ENCODE data around the gene NRG3. TPM values are rescaled to one million over a fixed set of nuclear protein-coding genes. Genes with fewer than 3 reads are reported as not detected.

Gene NRG3
- total RNA-seq, 2 experiments from 2014 or later = not detected

DNA sequence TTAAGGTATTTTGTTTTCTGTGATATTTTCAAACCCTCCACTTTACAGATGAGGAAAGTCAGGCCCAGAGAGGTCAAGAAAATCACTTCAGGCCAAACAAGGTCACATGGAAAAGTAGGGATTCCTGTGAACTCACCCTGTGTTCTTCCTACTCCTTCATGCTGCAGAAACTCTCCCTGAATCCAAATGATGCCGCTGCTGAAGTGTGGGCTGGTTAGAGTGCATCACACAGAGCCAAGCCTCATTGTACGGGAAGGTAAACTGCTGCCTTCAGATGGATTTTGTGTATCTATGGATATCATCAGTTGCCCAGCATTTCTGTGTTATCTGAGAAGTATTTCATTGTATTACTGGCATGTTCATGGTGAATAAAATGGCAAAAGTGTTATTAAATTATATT is 75.4 kb downstream of the NRG3 start:
- H3K4me3 Mint-ChIP-seq = no peak overlapping the region

GRCh38 chr10:81953420-81953819 is 78.4 kb downstream of the NRG3 start:
- CTCF ChIA-PET = no interaction called here
- ATAC-seq = no peak
- Mint-ChIP-seq H3K4me1 (no peaks in the 10 kb centered on the region), H3K27ac (no peak overlapping the region), H3K36me3 (no peaks in the 10 kb centered on the region), H3K9me3 (ENCODE audit: low read depth) (peaks cover 6% of the 10 kb centered on the region), H3K4me3 (no peak overlapping the region), H3K27me3 (no peaks in the 10 kb centered on the region)
- DNase-seq = no peak

More for the DNA sequence above, 75.4 kb downstream of the NRG3 start:
- Mint-ChIP-seq H3K9me3 (ENCODE audit: low read depth) (peaks cover 11% of the 10 kb centered on the region), H3K4me1 (no peaks in the 10 kb centered on the region), H3K36me3 (no peaks in the 10 kb centered on the region), H3K27me3 (no peaks in the 10 kb centered on the region), H3K27ac (no peak overlapping the region)
- no peak for ATAC-seq
- CTCF ChIA-PET = no interaction called here
- DNase-seq = no peak

DNA sequence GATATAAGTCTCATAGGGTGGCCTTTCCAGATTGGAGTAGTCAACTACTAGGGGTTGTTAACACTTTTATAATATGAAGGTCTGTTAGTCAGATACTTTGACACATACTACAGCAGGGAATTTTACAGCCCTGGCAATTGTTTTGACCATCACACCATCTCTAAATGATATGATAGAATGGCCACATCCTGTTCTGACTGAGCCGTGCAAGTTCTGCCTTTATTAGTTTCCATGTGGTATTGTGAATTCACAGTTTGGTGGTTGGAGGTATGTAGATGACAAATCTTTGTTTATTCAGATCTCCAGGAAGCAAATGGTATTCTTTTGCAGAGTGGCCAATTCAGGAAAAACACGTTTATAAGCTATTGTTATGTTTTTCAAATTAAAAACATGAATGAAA is 83.0 kb downstream of the NRG3 start:
- Mint-ChIP-seq H3K27ac (no peak overlapping the region), H3K4me1 (no peaks in the 10 kb centered on the region), H3K4me3 (no peak overlapping the region), H3K27me3 (no peaks in the 10 kb centered on the region), H3K9me3 (ENCODE audit: low read depth) (peaks cover 1% of the 10 kb centered on the region), H3K36me3 (no peaks in the 10 kb centered on the region)
- ATAC-seq (no peak), DNase-seq (no peak)
- CTCF ChIA-PET = no interaction called here

DNA sequence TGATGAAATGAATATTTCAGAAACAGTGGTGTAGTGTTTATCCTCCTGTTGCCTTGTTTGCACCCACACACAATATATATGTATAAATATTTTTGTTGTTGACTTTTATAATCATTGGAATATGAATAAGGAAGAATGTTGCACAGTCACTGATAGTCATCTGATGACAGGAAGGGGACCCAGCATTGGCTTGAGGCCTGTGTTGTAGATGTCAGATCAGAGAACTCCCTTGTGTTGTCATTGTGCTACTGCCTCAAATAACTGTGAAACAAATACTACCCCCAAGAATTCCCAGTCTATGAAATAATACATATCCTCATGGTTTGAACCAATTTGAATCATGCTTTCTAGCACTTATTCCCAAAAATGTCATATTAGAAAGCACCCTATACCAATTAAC is 84.0 kb downstream of the NRG3 start:
- ATAC-seq (no peak), DNase-seq (no peak)
- H3K36me3 Mint-ChIP-seq = no peaks in the 10 kb centered on the region
- CTCF ChIA-PET = no interaction called here
- no peak overlapping the region for H3K4me3 Mint-ChIP-seq
- peaks cover 7% of the 10 kb centered on the region for H3K9me3 Mint-ChIP-seq (ENCODE audit: low read depth)
- H3K27ac Mint-ChIP-seq = no peak overlapping the region
- no peaks in the 10 kb centered on the region for H3K4me1 Mint-ChIP-seq
- no peaks in the 10 kb centered on the region for H3K27me3 Mint-ChIP-seq

GRCh38 chr10:81961451-81962184 is 86.6 kb downstream of the NRG3 start:
- no peaks in the 10 kb centered on the region for H3K4me1 Mint-ChIP-seq
- DNase-seq (no peak), ATAC-seq (no peak)
- CTCF ChIA-PET = no interaction called here
- no peak overlapping the region for H3K4me3 Mint-ChIP-seq
- H3K27me3 Mint-ChIP-seq = no peaks in the 10 kb centered on the region
- H3K9me3 Mint-ChIP-seq (ENCODE audit: low read depth) = peaks cover 7% of the 10 kb centered on the region
- H3K36me3 Mint-ChIP-seq = no peaks in the 10 kb centered on the region
- no peak overlapping the region for H3K27ac Mint-ChIP-seq

DNA sequence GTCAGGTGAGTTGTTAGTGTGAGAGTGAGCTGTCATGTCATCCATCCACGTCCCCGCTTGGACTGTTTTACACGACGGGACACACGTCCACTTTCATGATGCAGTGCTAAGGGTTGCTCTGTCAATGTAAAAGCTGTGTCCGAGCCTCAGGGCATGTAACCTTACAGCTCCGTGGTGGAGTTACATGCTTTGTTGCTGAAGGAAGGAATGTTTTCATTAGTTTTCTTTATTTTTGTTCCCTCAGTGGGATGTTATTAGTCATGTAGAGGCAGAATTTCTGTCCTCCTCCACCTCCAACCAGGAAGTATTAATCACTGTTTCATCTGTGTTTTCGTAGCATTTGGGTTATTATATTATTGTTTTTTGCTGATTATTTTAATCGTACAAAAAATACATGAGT is 88.6 kb downstream of the NRG3 start:
- H3K4me3 Mint-ChIP-seq = no peak overlapping the region

DNA sequence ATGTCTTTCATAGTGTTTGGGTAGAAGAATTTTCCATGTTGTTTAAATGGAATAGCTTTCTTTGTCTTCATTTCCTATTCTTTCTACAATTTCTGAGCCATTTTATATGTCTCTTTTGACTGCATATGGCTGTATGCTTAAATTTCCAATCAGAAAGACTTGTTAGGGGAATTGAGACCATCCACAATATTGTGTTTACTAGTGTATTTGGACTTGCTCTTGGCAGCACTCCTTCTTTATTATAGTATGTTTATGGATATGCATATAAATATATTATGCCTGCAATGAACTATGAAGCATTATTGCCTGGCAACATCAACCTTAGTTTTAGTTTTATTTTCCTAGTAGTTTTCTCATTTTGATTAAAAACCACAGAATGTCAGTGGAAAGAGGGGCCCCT is 92.7 kb downstream of the NRG3 start:
- Mint-ChIP-seq H3K9me3 (ENCODE audit: low read depth) (peaks cover 18% of the 10 kb centered on the region), H3K27ac (no peak overlapping the region), H3K27me3 (no peaks in the 10 kb centered on the region), H3K4me1 (no peaks in the 10 kb centered on the region), H3K36me3 (no peaks in the 10 kb centered on the region), H3K4me3 (no peak overlapping the region)
- ATAC-seq = no peak
- no peak for DNase-seq
- CTCF ChIA-PET = no interaction called here

More for the DNA sequence above, 88.6 kb downstream of the NRG3 start:
- H3K27ac Mint-ChIP-seq = no peak overlapping the region
- DNase-seq (no peak), ATAC-seq (no peak)
- H3K9me3 Mint-ChIP-seq (ENCODE audit: low read depth) = peaks cover 7% of the 10 kb centered on the region
- H3K36me3 Mint-ChIP-seq = no peaks in the 10 kb centered on the region
- no peaks in the 10 kb centered on the region for H3K27me3 Mint-ChIP-seq
- CTCF ChIA-PET = no interaction called here
- H3K4me1 Mint-ChIP-seq = no peaks in the 10 kb centered on the region

DNA sequence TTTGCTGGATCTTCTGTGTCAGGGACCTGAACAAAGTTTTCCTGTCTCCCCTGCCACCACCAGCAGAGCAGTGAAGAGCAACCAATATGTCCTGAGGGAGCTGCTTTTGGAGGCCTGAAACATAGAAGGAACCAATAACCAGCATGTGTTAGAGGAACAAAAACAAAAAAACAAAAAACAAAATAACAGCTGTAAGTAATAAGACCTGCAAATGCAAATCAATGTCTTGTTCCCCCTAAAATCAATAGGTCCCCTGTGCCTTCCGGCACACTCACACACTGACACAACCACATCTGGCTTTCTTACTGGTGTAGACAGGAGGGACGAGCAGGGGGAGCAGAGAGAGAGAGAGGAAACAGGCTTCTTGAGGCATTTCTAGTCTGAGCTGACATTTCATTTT is 94.1 kb downstream of the NRG3 start:
- ATAC-seq = no peak

GRCh38 chr10:81978238-81978637 is 103.2 kb downstream of the NRG3 start:
- peaks cover 7% of the 10 kb centered on the region for H3K9me3 Mint-ChIP-seq (ENCODE audit: low read depth)
- H3K4me1 Mint-ChIP-seq = no peaks in the 10 kb centered on the region
- H3K27me3 Mint-ChIP-seq = no peaks in the 10 kb centered on the region
- no peaks in the 10 kb centered on the region for H3K36me3 Mint-ChIP-seq
- CTCF ChIA-PET = no interaction called here
- ATAC-seq (no peak), DNase-seq (no peak)
- H3K27ac Mint-ChIP-seq = no peak overlapping the region
- no peak overlapping the region for H3K4me3 Mint-ChIP-seq

More for the DNA sequence above, 94.1 kb downstream of the NRG3 start:
- Mint-ChIP-seq H3K27ac (no peak overlapping the region), H3K4me3 (no peak overlapping the region), H3K9me3 (ENCODE audit: low read depth) (peaks cover 16% of the 10 kb centered on the region), H3K27me3 (no peaks in the 10 kb centered on the region), H3K4me1 (no peaks in the 10 kb centered on the region), H3K36me3 (no peaks in the 10 kb centered on the region)
- no peak for DNase-seq
- CTCF ChIA-PET = no interaction called here

DNA sequence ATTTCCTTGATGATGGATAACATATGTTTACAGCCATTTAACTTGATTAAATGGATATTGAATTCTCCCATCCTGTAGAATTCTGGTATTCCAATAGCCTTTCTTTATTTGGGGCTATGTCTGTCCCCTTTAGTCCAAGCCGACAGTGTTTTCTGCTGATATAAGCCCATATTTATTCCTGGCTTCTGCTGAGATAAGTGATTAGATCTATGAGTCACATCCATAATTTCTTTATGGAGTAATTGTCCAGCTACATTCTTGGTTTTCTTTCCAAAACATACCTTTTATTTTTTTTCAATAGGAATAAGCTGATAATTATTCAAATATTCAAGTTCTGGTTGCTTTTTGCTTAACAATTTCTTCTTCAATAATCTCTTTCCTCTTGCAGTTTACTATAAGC is 106.7 kb downstream of the NRG3 start:
- Mint-ChIP-seq H3K9me3 (ENCODE audit: low read depth) (peaks cover 2% of the 10 kb centered on the region), H3K27me3 (no peaks in the 10 kb centered on the region), H3K27ac (no peak overlapping the region), H3K4me3 (no peak overlapping the region), H3K36me3 (no peaks in the 10 kb centered on the region), H3K4me1 (no peaks in the 10 kb centered on the region)
- ATAC-seq (no peak), DNase-seq (no peak)
- CTCF ChIA-PET = no interaction called here

- H3K36me3 Mint-ChIP-seq = no peaks in the 10 kb centered on the region
- no peak overlapping the region for H3K4me3 Mint-ChIP-seq
- no peak overlapping the region for H3K27ac Mint-ChIP-seq
- CTCF ChIA-PET = no interaction called here
- no peaks in the 10 kb centered on the region for H3K27me3 Mint-ChIP-seq
- peaks cover 8% of the 10 kb centered on the region for H3K9me3 Mint-ChIP-seq (ENCODE audit: low read depth)
- no peaks in the 10 kb centered on the region for H3K4me1 Mint-ChIP-seq
- ATAC-seq (no peak), DNase-seq (no peak)
Observed at GRCh38 chr10:81984428-81984827, 109.4 kb downstream of the NRG3 start.

- CTCF ChIA-PET = interaction anchor here (1.1 kb wide), 1 partner anchor 52 kb away, joined by 3 read pairs; no protein-coding TSS in a partner anchor
Observed at GRCh38 chr10:81995254-81995653, 120.3 kb downstream of the NRG3 start.

GRCh38 chr10:81996927-81997326 is 121.9 kb downstream of the NRG3 start:
- CTCF ChIA-PET = no interaction called here

More at GRCh38 chr10:81995254-81995653, 120.3 kb downstream of the NRG3 start:
- H3K27ac Mint-ChIP-seq = no peak overlapping the region
- no peaks in the 10 kb centered on the region for H3K36me3 Mint-ChIP-seq
- no peak for DNase-seq
- no peaks in the 10 kb centered on the region for H3K4me1 Mint-ChIP-seq
- H3K27me3 Mint-ChIP-seq = no peaks in the 10 kb centered on the region
- H3K9me3 Mint-ChIP-seq (ENCODE audit: low read depth) = peaks cover 2% of the 10 kb centered on the region
- no peak overlapping the region for H3K4me3 Mint-ChIP-seq
- no peak for ATAC-seq

DNA sequence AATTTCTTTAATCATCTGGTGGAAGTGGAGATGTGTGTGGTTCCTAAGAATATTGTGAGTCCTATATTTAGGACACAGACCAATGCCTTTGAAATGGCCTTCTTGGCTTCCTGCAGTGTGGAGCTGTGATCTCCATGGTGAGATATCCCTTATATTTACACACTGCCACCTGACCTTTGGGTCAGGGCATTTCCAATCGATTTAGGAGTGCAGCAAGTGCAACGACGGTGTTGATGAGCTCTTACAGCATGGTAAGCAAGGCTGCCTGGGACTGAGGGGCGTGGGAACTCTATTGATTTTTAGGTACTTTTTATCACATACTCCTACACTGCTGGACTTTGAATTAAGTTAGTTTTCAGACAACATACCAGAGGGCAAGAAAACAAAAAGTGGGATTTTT is 146.0 kb downstream of the NRG3 start:
- Mint-ChIP-seq H3K4me1 (no peaks in the 10 kb centered on the region), H3K4me3 (no peak overlapping the region)

More at GRCh38 chr10:81996927-81997326, 121.9 kb downstream of the NRG3 start:
- H3K36me3 Mint-ChIP-seq = no peaks in the 10 kb centered on the region
- H3K4me3 Mint-ChIP-seq = no peak overlapping the region
- no peak for DNase-seq
- H3K27me3 Mint-ChIP-seq = no peaks in the 10 kb centered on the region
- no peaks in the 10 kb centered on the region for H3K4me1 Mint-ChIP-seq
- no peak for ATAC-seq
- H3K27ac Mint-ChIP-seq = no peak overlapping the region
- peaks cover 2% of the 10 kb centered on the region for H3K9me3 Mint-ChIP-seq (ENCODE audit: low read depth)

More for the DNA sequence above, 146.0 kb downstream of the NRG3 start:
- H3K27ac Mint-ChIP-seq = no peak overlapping the region
- H3K27me3 Mint-ChIP-seq = no peaks in the 10 kb centered on the region
- H3K36me3 Mint-ChIP-seq = no peaks in the 10 kb centered on the region
- H3K9me3 Mint-ChIP-seq (ENCODE audit: low read depth) = peaks cover 6% of the 10 kb centered on the region
- CTCF ChIA-PET = no interaction called here
- DNase-seq (no peak), ATAC-seq (no peak)
